HG03565 (cell line): Measurements from ENCODE around the gene KAT14.
A peak's percentile ranks its signal among the peaks of the same experiment; 100 is the strongest.
"Not testable (repeated sequence)": the region's sequence is repeated elsewhere in the genome, so short reads cannot be mapped to it uniquely, and the experiment has no call there.

Source experiments
- ATAC-seq: cut with Tn5 transposase; IDR thresholded peaks from one replicate; pipeline ENCODE4 v1.9.1; 2021; ENCODE audit warnings: mild to moderate bottlenecking, moderate library complexity; ENCODE audit not compliant: unreplicated experiment

The KAT14 gene, protein sequence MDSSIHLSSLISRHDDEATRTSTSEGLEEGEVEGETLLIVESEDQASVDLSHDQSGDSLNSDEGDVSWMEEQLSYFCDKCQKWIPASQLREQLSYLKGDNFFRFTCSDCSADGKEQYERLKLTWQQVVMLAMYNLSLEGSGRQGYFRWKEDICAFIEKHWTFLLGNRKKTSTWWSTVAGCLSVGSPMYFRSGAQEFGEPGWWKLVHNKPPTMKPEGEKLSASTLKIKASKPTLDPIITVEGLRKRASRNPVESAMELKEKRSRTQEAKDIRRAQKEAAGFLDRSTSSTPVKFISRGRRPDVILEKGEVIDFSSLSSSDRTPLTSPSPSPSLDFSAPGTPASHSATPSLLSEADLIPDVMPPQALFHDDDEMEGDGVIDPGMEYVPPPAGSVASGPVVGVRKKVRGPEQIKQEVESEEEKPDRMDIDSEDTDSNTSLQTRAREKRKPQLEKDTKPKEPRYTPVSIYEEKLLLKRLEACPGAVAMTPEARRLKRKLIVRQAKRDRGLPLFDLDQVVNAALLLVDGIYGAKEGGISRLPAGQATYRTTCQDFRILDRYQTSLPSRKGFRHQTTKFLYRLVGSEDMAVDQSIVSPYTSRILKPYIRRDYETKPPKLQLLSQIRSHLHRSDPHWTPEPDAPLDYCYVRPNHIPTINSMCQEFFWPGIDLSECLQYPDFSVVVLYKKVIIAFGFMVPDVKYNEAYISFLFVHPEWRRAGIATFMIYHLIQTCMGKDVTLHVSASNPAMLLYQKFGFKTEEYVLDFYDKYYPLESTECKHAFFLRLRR

GRCh38 chr20:18137412-18138265 lies at the start of gene KAT14, which contains the start of gene PET117:
Gene KAT14, plus strand, starts transcription at chr20:18137863. Its CDS starts 4,798 bp downstream, at chr20:18142661.
Gene PET117, plus strand, starts transcription at chr20:18137863. Its CDS starts 93 bp downstream, at chr20:18137956.
- ATAC-seq: peak; percentile 77

DNA sequence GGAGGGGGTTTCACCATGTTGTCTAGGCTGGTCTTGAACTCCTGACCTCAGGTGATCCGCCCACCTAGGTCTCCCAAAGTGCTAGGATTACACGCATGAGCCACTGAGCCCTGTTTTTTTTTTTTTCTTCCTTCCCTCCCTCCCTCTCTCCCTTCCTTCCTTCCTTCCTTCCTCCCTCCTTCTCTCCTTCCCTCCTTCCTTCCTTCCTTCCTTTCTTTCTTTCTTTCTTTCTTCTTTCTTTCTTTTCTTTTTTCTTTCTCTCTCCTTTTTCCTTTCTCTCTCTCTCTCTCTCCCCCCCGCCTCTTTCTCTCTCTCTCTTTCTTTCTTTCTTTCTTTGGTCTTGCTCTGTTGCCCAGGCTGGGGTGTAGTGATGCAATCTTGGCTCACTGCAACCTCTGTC lies 49.4 kb upstream of the KAT14 start:
- ATAC-seq: not testable (repeated sequence)

DNA sequence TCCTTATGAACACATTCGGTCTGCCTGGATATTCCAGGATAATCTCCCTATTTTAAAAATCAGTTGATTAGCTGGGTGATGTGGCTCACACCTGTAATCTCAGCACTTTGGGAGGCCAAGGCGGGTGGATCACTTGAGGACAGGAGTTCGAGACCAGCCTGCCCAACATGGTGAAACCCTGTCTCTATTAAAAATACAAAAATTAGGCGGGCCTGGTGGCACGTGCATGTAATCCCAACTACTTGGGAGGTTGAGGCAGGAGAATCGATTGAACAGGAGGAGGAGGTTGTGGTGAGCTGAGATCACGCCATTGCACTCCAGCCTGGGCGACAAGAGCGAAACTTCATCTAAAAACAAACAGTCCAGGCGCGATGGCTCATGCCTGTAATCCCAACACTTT lies 48.8 kb upstream of the KAT14 start:
- ATAC-seq: not testable (repeated sequence)

GRCh38 chr20:18090044-18090443 lies 47.6 kb upstream of the KAT14 start:
- no peak for ATAC-seq

- no peak for ATAC-seq
Measured at GRCh38 chr20:18090477-18090876, 47.2 kb upstream of the KAT14 start.

DNA sequence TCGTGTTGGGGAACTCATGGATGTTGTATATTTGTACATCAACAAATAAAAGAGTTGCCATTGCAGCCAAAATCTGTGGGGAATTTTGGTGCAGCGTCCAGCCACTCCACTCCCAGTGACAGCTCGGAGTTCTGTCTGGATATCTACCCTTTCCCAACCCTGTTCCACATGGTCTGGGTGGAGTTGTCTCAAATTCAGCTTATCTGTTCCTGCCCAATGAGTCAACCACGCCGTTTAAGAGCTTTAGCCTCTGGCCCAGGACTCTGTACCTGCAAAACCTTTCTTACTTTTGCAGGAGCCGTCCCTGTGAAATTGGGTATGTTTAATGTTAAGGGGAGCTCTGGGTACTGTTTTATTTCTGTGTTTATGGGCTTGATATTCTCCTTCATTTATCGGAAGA lies 46.0 kb upstream of the KAT14 start:
- ATAC-seq: no peak

DNA sequence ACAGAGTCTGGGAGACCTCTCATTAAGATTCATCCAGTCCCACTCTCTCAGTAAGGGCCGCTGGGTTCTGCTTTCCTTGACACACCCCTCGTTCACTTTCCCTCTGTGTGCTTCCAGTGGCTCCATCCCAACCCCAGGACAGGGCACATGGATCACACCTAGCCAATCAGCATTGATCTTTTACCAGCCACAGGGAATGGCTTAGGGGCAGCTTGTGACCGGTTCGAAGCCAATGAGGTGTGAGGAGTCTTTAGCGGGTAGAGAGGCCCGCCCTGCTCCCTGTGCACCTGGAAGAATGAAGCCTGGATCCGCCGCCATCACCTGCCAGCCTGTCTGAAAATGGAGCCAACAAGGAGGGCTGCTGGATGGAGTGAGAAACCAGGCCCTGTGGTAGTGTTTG lies 44.8 kb upstream of the KAT14 start:
- ATAC-seq: no peak

DNA sequence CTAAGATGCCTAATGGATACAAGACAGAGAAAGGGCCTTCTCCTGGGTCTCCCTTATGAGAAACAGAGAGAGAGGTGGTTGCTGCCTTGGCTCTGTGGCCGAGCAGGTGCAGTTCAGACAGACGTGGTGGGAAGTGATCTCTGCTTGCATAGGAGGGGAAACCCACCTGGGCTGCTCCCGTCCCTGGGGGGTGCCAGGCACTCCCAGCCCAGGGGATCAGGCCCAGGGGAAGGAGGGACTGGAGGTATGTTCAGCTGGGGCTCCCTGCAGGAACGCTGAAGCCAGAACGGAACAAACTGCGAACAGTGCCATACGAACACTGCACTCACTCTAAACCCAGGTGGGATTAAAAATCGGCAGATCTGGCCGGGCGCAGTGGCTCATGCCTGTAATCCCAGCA lies 44.3 kb upstream of the KAT14 start:
- ATAC-seq: no peak

- ATAC-seq: no peak
Measured at GRCh38 chr20:18094191-18094590, 43.5 kb upstream of the KAT14 start.

DNA sequence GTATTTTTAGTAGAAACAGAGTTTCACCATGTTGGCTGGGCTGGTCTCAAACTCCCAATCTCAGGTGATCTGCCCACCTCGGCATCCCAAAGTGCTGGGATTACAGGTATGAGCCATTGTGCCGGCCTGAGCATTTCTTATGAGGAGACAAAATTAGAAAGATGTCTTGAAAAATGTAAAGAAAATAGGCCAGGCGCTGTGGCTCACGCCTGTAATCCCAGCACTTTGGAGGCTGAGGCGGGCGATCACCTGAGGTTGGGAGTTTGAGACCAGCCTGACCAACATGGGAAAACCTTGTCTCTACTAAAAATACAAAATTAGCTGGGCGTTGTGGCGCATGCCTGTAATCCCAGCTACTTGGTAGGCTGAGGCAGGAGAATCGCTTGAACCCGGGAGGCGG lies 37.1 kb upstream of the KAT14 start:
- ATAC-seq: not testable (repeated sequence)

DNA sequence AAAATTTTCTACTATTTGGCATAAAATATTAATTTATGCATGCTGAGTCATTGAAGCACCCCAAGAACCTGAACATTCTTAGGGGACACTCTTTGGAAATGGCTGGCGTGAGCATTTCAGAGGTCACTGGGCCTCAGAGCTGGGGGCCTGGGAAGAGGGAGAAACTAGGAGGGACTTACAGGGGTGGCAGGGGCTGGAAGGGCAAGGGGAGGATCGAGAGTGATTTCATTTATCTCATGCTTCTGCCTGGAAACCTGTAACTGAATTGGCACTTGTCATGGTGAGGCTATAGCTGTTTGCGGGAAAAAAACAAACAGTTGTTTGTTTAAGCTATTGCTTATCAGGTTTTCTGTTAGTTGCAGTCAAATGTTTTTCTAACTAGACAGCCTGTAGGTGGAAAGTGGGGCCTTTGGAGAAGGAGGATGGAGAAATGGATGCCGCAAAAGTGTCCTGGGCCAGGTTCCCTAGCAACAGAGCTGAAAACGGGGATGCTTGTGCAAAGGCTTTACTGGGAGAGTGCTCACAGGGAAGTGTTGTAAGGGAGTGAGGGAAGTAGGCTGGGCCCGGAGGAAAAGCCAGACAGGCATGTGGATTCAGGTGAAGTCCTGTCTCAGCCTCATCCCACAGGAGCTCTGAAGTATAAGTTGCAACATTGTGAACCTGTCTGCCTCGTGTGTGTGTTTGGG lies 36.4 kb upstream of the KAT14 start:
- no peak for ATAC-seq

GRCh38 chr20:18103497-18103896 lies 34.2 kb upstream of the KAT14 start:
- ATAC-seq: no peak

DNA sequence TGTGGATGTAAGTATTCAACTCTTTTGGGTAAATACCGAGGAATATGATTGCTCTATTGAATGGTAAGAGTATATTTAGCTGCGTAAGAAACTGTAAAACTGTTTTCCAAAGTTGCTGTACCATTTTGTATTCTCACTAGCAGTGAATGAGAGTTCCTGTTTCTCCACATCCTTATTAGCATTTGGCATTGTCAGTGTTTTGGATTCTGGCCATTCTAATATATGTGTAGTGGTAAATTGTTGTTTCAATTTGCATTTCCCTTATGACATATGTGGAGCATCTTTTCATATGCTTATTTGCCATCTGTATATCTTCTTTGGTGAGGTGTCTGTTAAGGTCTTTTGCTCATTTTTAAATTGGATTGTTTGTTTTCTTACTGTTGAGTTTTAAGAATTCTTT lies 29.3 kb upstream of the KAT14 start:
- ATAC-seq: no peak

GRCh38 chr20:18128574-18128973 lies 9.1 kb upstream of the KAT14 start:
- not testable (repeated sequence) for ATAC-seq

DNA sequence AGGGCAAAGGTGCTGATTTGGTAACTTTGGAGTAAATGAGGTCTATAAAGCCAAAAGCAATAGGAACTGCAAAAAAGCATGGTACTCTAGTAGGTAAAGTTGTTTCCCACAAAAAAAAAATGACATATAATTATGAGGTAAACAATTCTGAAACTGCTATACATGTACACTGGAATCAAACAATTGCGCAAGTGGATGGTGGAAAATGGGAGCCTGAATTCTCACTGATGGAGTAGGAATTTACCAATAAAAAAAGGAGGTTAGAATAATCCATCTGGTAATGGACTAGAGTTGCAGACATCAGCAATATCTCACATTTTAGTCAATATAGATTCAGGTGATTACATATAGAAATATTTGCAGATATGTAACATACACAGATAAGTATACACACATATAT lies 5.0 kb upstream of the KAT14 start:
- no peak for ATAC-seq

DNA sequence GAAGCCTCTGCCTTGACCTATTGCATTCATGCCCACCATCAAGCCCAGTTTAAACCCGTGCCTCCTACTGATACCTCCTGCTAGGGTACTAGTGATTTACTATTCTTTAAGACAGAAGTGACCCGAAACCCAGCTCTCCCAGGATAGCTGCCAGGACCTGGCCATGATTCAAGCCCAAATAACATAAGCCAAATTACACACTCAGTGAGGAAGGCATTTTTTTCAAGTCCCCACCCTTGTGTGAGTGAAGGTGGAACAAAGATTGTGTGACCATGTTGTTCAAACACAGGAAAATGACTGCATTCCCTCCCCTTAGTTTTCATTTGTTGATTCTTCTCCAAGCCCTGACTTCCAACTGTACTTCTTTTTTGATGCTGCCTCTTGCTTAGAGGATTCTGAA lies 3.7 kb upstream of the KAT14 start:
- no peak for ATAC-seq

DNA sequence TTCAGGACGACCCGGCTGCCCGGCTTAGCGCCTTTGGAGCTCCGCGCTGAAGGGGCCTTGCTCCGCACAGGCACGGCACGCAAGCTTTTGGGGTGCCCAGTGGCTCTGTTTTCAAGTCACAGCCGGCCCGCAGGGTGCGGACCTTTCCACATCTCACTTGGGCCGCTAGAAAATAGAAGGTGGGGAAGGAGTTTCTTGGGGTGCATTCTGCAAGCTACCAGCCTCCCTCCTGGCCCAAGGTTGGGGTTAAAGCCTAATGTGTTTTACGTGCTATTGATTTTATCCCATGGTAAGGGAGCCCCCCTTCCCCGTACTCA lies 561 bp downstream of the KAT14 start:
- no peak for ATAC-seq

DNA sequence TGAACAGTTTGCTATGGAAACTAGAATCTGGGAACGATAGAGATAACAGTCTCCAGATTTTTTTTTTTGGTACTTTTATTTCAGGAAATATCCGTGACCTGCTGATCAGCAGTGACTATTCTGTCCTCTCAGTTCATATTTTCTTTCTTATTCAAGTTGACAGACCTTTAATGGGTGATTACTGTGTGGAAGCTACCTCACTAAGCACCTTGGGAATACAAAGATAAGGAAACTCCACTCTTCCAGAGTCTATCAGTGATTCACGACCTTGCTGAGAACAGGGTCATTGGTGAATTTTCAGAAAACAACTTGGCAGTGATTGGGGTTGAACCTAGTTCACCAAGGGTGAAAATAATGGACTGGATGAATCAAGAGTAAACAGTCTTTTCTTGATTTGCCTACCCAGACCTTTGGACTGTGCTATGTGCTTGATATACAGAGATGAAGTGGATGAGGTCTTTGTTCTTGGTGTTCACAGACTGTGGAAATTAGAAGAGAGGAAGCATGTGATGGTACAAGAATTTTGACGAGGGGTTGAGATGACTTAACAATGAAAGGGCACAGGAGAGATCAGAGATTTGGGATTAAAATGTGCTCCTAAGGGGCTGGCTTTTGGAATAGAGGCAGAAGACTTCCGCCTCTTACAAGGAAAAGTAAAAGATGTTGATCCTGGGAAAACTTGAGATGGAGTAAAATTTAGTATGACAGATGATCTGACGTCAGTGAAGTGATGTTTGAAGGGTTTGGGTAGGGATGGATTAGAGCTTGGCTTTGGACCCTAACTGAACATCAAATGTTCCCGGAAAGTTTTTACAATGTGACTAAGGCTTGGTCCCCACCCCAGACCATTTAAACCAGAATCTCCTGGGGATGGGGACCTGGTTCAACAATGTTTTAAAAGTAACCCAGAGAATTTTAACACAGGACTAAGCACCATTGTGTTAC lies 1.2 kb downstream of the KAT14 start:
- ATAC-seq: no peak

- ATAC-seq: no peak
Measured at GRCh38 chr20:18139832-18140231, 2.2 kb downstream of the KAT14 start.
